Measurements from ENCODE around the gene GPANK1.

DNA sequence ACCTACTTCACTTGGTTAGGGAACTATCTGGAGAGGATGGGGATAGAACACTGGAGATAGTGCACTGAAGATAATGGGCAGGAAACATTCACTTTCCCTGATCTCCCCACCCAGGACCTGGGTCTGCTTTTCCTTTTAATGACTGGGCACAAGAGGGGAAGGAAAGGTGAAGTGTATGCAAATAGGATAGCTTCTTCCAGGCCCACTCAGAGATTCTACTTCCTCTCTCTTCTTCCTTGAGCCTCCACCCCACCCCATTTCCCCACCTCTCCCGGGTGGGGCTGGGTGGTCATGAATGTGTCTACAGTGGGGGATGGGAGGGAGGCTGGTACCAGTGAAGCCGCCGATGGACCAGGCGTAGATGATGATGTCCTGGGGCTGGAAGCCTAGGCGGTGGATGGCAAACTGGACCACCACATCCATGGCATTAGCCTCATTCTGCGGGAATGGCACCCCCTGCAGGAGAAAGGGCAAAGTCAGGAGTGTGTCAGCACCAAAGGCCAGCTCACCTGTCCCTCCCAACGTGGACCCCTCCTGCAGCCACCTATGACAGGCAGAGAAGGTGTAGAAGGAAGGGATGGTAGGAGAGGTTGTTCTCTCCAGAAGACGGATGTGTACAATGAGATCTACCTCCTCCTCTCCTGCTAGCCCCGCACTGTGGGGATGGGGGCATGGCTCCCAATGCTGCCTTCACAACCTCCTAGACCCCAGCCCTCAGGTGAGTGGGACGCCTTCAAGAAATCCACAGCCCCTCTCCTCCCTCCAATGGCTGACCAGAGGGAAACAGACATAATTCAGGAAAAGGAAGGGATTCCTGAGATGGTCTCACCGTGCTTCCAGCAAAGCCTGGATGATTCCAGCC, 24.7 kb upstream of the GPANK1 start:
- TF ChIP-seq, protein P1, sequence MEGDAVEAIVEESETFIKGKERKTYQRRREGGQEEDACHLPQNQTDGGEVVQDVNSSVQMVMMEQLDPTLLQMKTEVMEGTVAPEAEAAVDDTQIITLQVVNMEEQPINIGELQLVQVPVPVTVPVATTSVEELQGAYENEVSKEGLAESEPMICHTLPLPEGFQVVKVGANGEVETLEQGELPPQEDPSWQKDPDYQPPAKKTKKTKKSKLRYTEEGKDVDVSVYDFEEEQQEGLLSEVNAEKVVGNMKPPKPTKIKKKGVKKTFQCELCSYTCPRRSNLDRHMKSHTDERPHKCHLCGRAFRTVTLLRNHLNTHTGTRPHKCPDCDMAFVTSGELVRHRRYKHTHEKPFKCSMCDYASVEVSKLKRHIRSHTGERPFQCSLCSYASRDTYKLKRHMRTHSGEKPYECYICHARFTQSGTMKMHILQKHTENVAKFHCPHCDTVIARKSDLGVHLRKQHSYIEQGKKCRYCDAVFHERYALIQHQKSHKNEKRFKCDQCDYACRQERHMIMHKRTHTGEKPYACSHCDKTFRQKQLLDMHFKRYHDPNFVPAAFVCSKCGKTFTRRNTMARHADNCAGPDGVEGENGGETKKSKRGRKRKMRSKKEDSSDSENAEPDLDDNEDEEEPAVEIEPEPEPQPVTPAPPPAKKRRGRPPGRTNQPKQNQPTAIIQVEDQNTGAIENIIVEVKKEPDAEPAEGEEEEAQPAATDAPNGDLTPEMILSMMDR (IDR thresholded peaks at IDR 0.05; ENCODE audit: low read depth, low read length) = peak; percentile 25; the same call in 1 of the 2 replicates
- no peak for TF ChIP-seq EZH2phosphoT487 (IDR thresholded peaks at IDR 0.05; ENCODE audit: low read depth)

Data from OCI-LY3 (cell line).